Mesenteric fat pad (tissue), 1 donor: ENCODE measurements around the gene RNF43. TPM values are rescaled to one million over a fixed set of nuclear protein-coding genes. Genes with fewer than 3 reads are reported as not detected.

Source experiments
- DNase-seq: peaks from one replicate; pipeline ENCODE4 v3.0.0-alpha.2; 2020; ENCODE audit warnings: low spot score
- long read RNA-seq: library from polyadenylated mRNA; unstranded; transcript quantifications from one replicate; pipeline ENCODE4 v2.0.0, GENCODE V29; 2020
- total RNA-seq: library from RNA; stranded (reverse); fragmentation: NEBNext Ultra II Directional; extraction: Animal tissue kit (Norgen Biotek cat#: 25700); gene quantifications from one replicate; pipeline ENCODE4 v1.2.1, GENCODE V29; 2021
- donor health status: DM: yes; HTN: yes; CAD: no.

The RNF43 gene
- not detected for total RNA-seq
- long read RNA-seq: 0 reads

- DNase-seq: no peak
Observed at GRCh38 chr17:58417300-58418092, at the start of gene RNF43. RNF43 (minus strand) TSS chr17:58417534; CDS start chr17:58415577, 1,957 bp downstream.

GRCh38 chr17:58455491-58455890 is 38.2 kb upstream of the RNF43 start:
- no peak for DNase-seq

- no peak for DNase-seq
Observed at GRCh38 chr17:58452738-58453137, 35.4 kb upstream of the RNF43 start.

- no peak for DNase-seq
Observed at GRCh38 chr17:58447039-58447975, 30.0 kb upstream of the RNF43 start.

GRCh38 chr17:58446086-58446485 is 28.8 kb upstream of the RNF43 start:
- DNase-seq: no peak

- DNase-seq: no peak
Observed at GRCh38 chr17:58436805-58437239, 19.5 kb upstream of the RNF43 start.

GRCh38 chr17:58436245-58436644 is 18.9 kb upstream of the RNF43 start:
- no peak for DNase-seq

- no peak for DNase-seq
Observed at GRCh38 chr17:58432806-58433573, 15.7 kb upstream of the RNF43 start.

GRCh38 chr17:58427807-58428206 is 10.5 kb upstream of the RNF43 start:
- no peak for DNase-seq

- DNase-seq: no peak
Observed at GRCh38 chr17:58421711-58422110, 4.4 kb upstream of the RNF43 start.

- DNase-seq: no peak
Observed at GRCh38 chr17:58420827-58421226, 3.5 kb upstream of the RNF43 start.

GRCh38 chr17:58416937-58417299 is 416 bp downstream of the RNF43 start:
- DNase-seq: no peak

- DNase-seq: no peak
Observed at GRCh38 chr17:58416396-58416795, 938 bp downstream of the RNF43 start.

- no peak for DNase-seq
Observed at GRCh38 chr17:58415371-58416055, 1.8 kb downstream of the RNF43 start.

GRCh38 chr17:58414596-58414997 is 2.7 kb downstream of the RNF43 start:
- no peak for DNase-seq

- DNase-seq: no peak
Observed at GRCh38 chr17:58413684-58414083, 3.6 kb downstream of the RNF43 start.

GRCh38 chr17:58412961-58413586 is 4.3 kb downstream of the RNF43 start:
- no peak for DNase-seq

- no peak for DNase-seq
Observed at GRCh38 chr17:58412064-58412703, 5.2 kb downstream of the RNF43 start.

- no peak for DNase-seq
Observed at GRCh38 chr17:58411408-58411894, 5.9 kb downstream of the RNF43 start.
